HG03558 (cell line): ENCODE measurements around the gene ELFN2.
"Not testable (repeated sequence)": the region's sequence is repeated elsewhere in the genome, so short reads cannot be mapped to it uniquely, and the experiment has no call there.

Source experiments
- ATAC-seq: cut with Tn5 transposase; IDR thresholded peaks from one replicate; pipeline ENCODE4 v1.9.1; 2021; ENCODE audit warnings: moderate number of reproducible peaks; ENCODE audit not compliant: unreplicated experiment; ENCODE audit errors: extremely low read depth

Gene ELFN2

GRCh38 chr22:37413546-37413945 is 13.7 kb downstream of the ELFN2 start:
- ATAC-seq = no peak

GRCh38 chr22:37412495-37413250 is 14.6 kb downstream of the ELFN2 start:
- ATAC-seq = no peak

- no peak for ATAC-seq
These were observed 15.6 kb downstream of the ELFN2 start for GRCh38 chr22:37411655-37412054.

- ATAC-seq = no peak
These were observed 16.9 kb downstream of the ELFN2 start for GRCh38 chr22:37410174-37411055.

GRCh38 chr22:37409459-37410050 is 17.7 kb downstream of the ELFN2 start:
- ATAC-seq = no peak

GRCh38 chr22:37409031-37409430 is 18.2 kb downstream of the ELFN2 start:
- no peak for ATAC-seq

- no peak for ATAC-seq
These were observed 19.4 kb downstream of the ELFN2 start for GRCh38 chr22:37407856-37408255.

- no peak for ATAC-seq
These were observed 20.6 kb downstream of the ELFN2 start for GRCh38 chr22:37406441-37407235.

GRCh38 chr22:37404091-37404490 is 23.2 kb downstream of the ELFN2 start:
- ATAC-seq = no peak

GRCh38 chr22:37403267-37403960 is 23.9 kb downstream of the ELFN2 start:
- no peak for ATAC-seq

GRCh38 chr22:37402184-37402506 is 25.1 kb downstream of the ELFN2 start:
- no peak for ATAC-seq

- no peak for ATAC-seq
These were observed 25.7 kb downstream of the ELFN2 start for GRCh38 chr22:37401401-37402183.

GRCh38 chr22:37400719-37401118 is 26.6 kb downstream of the ELFN2 start:
- ATAC-seq = no peak

- not testable (repeated sequence) for ATAC-seq
These were observed 27.8 kb downstream of the ELFN2 start for GRCh38 chr22:37399457-37399856.

GRCh38 chr22:37397226-37397625 is 30.1 kb downstream of the ELFN2 start:
- ATAC-seq = no peak

GRCh38 chr22:37396488-37397084 is 30.7 kb downstream of the ELFN2 start:
- no peak for ATAC-seq

GRCh38 chr22:37394341-37394740 is 32.9 kb downstream of the ELFN2 start:
- ATAC-seq = no peak

- ATAC-seq = no peak
These were observed 33.5 kb downstream of the ELFN2 start for GRCh38 chr22:37393746-37394145.
